Mesenchymal stem cell (in vitro differentiated cells and primary cell): Measurements from ENCODE around the gene RHCE.
"Not testable (repeated sequence)": the region's sequence is repeated elsewhere in the genome, so short reads cannot be mapped to it uniquely, and the experiment has no call there.

Experiments used
- DNase-seq: peaks from one replicate; pipeline ENCODE4 v3.0.0-alpha.2; 2013
- H2AFZ ChIP-seq: one replicate; pipeline ENCODE4 v1.6.1; 2013; ENCODE audit warnings: low read depth, mild to moderate bottlenecking, control low read depth, inconsistent platforms, low read length, moderate library complexity
- H2AK5ac ChIP-seq: 2 replicates; pipeline ENCODE4 v1.6.1; 2013; ENCODE audit warnings: low read length, moderate library complexity, mild to moderate bottlenecking, inconsistent platforms; ENCODE audit not compliant: severe bottlenecking
- H2BK120ac ChIP-seq: one replicate; pipeline ENCODE4 v1.6.1; 2013; ENCODE audit warnings: low read depth, mild to moderate bottlenecking, inconsistent platforms, low read length, moderate library complexity
- H2BK12ac ChIP-seq, 2 experiments: one replicate each; pipeline ENCODE4 v1.6.1; 2013; ENCODE audit warnings: inconsistent platforms in 2 of 2, low read length in 2 of 2, mild to moderate bottlenecking in 2 of 2, moderate library complexity in 2 of 2, control low read depth in 1 of 2
- H2BK15ac ChIP-seq: one replicate; pipeline ENCODE4 v1.6.1; 2013; ENCODE audit warnings: mild to moderate bottlenecking, low read depth, inconsistent platforms; ENCODE audit not compliant: poor library complexity, severe bottlenecking
- H2BK5ac ChIP-seq: 2 replicates; pipeline ENCODE4 v1.6.1; 2013; ENCODE audit warnings: low read depth, mild to moderate bottlenecking, low read length, control low read depth, inconsistent platforms; ENCODE audit not compliant: poor library complexity, severe bottlenecking
- H3K14ac ChIP-seq, 2 experiments: one replicate each; pipeline ENCODE4 v1.6.1; 2013; ENCODE audit warnings: inconsistent platforms in 2 of 2, low read length in 2 of 2, control low read depth in 1 of 2, mild to moderate bottlenecking in 1 of 2, moderate library complexity in 1 of 2
- H3K18ac ChIP-seq, 2 experiments: one replicate each; pipeline ENCODE4 v1.6.1; 2013; ENCODE audit warnings: inconsistent platforms in 2 of 2, low read length in 2 of 2, control low read depth in 1 of 2, low read depth in 1 of 2, mild to moderate bottlenecking in 1 of 2
- H3K23ac ChIP-seq, 2 experiments: one replicate each; pipeline ENCODE4 v1.6.1; 2013; ENCODE audit warnings: inconsistent platforms in 2 of 2, low read length in 2 of 2, mild to moderate bottlenecking in 2 of 2, moderate library complexity in 2 of 2, control low read depth in 1 of 2
- H3K27ac ChIP-seq: 2 replicates; pipeline ENCODE4 v1.5.1; 2013; ENCODE audit warnings: mild to moderate bottlenecking, moderate library complexity, low read length, control low read depth, inconsistent platforms; ENCODE audit not compliant: poor library complexity, severe bottlenecking
- H3K27me3 ChIP-seq, 2 experiments: 2 replicates each; pipeline versions ENCODE4 v1.6.1 to v1.7.0; 2013; ENCODE audit warnings: low read length in 2 of 2, mild to moderate bottlenecking in 2 of 2, moderate library complexity in 2 of 2, control low read depth in 1 of 2, inconsistent platforms in 1 of 2; ENCODE audit not compliant: control insufficient read depth in 1 of 2, insufficient read depth in 1 of 2
- H3K36me3 ChIP-seq, 2 experiments: 2 replicates each; pipeline versions ENCODE4 v1.6.1 to v1.7.0; 2013; ENCODE audit warnings: low read length in 2 of 2, control low read depth in 1 of 2, inconsistent platforms in 1 of 2, low read depth in 1 of 2, mild to moderate bottlenecking in 1 of 2; ENCODE audit not compliant: insufficient read depth in 2 of 2, control insufficient read depth in 1 of 2
- H3K4ac ChIP-seq, 2 experiments: one replicate each; pipeline ENCODE4 v1.6.1; 2013; ENCODE audit warnings: inconsistent platforms in 2 of 2, low read length in 2 of 2, mild to moderate bottlenecking in 2 of 2, moderate library complexity in 2 of 2, control low read depth in 1 of 2, low read depth in 1 of 2
- H3K4me1 ChIP-seq: 2 replicates; pipeline ENCODE4 v1.6.1; 2013; ENCODE audit warnings: low read depth, low read length, control low read depth; ENCODE audit not compliant: control insufficient read depth, insufficient read depth
- H3K4me2 ChIP-seq: 2 replicates; pipeline ENCODE4 v1.6.1; 2013; ENCODE audit warnings: low read length, mild to moderate bottlenecking, inconsistent platforms; ENCODE audit not compliant: poor library complexity, severe bottlenecking
- H3K4me3 ChIP-seq, 2 experiments: 2 replicates each; pipeline versions ENCODE4 v1.5.1 to v1.7.0; 2013; ENCODE audit warnings: low read length in 2 of 2, mild to moderate bottlenecking in 2 of 2, control low read depth in 1 of 2, low read depth in 1 of 2; ENCODE audit not compliant: insufficient read depth in 1 of 2
- H3K79me1 ChIP-seq: replicated peaks from 2 replicates; pipeline ENCODE4 v1.6.1; 2013; ENCODE audit warnings: mild to moderate bottlenecking, control low read depth, low read length, inconsistent platforms; ENCODE audit not compliant: poor library complexity, severe bottlenecking
- H3K9ac ChIP-seq: 2 replicates; pipeline ENCODE4 v1.7.0; 2013; ENCODE audit warnings: mild to moderate bottlenecking, low read length, moderate library complexity
- H3K9me3 ChIP-seq: 2 replicates; pipeline ENCODE4 v1.7.0; 2013; ENCODE audit warnings: mild to moderate bottlenecking, low read length; ENCODE audit not compliant: control insufficient read depth
- H4K8ac ChIP-seq: one replicate; pipeline ENCODE4 v1.6.1; 2013; ENCODE audit warnings: inconsistent platforms, mild to moderate bottlenecking, low read length, moderate library complexity
- H4K91ac ChIP-seq: one replicate; pipeline ENCODE4 v1.6.1; 2013; ENCODE audit warnings: mild to moderate bottlenecking, low read length, inconsistent platforms
- WGBS: methylation state at CpG from one replicate; pipeline ENCODE4 v1.1.7; 2013; ENCODE audit warnings: mixed read lengths; 5-methylcytosine and 5-hydroxymethylcytosine counted together

Gene RHCE

GRCh38 chr1:25412872-25413623 is 7.6 kb downstream of the RHCE start:
- H2BK15ac ChIP-seq, H3K9me3 ChIP-seq, H2BK120ac ChIP-seq, H2AK5ac ChIP-seq, DNase-seq, H3K4me3 ChIP-seq, H3K4me2 ChIP-seq, H3K9ac ChIP-seq, H2BK12ac ChIP-seq, H3K18ac ChIP-seq, H2AFZ ChIP-seq, H4K8ac ChIP-seq, H3K27me3 ChIP-seq, H3K14ac ChIP-seq, H3K36me3 ChIP-seq, H3K27ac ChIP-seq, H2BK5ac ChIP-seq, H3K4ac ChIP-seq, H4K91ac ChIP-seq, H3K79me1 ChIP-seq, H3K23ac ChIP-seq, H3K4me1 ChIP-seq: not testable (repeated sequence)
- 100% methylated on average over 5 of the region's 14 CpGs for WGBS

GRCh38 chr1:25409641-25410427 is 10.8 kb downstream of the RHCE start:
- not testable (repeated sequence) for H3K9me3 ChIP-seq, H4K91ac ChIP-seq, H3K18ac ChIP-seq, H2BK15ac ChIP-seq, H3K9ac ChIP-seq, H3K23ac ChIP-seq, H3K4me1 ChIP-seq, H2AFZ ChIP-seq, H3K27ac ChIP-seq, H2BK5ac ChIP-seq, H3K4me3 ChIP-seq, H3K14ac ChIP-seq, H2AK5ac ChIP-seq, H3K79me1 ChIP-seq, DNase-seq, H3K4ac ChIP-seq, H2BK120ac ChIP-seq, H3K4me2 ChIP-seq, H3K36me3 ChIP-seq, H4K8ac ChIP-seq, H3K27me3 ChIP-seq, H2BK12ac ChIP-seq
- 94% methylated on average over 5 of the region's 10 CpGs for WGBS

- not testable (repeated sequence) for H2BK15ac ChIP-seq, H2BK12ac ChIP-seq, DNase-seq, H3K14ac ChIP-seq, H3K4me2 ChIP-seq, H2AFZ ChIP-seq, H4K8ac ChIP-seq, H3K36me3 ChIP-seq, H3K18ac ChIP-seq, H3K27ac ChIP-seq, H3K4ac ChIP-seq, H2BK120ac ChIP-seq, H3K23ac ChIP-seq, H4K91ac ChIP-seq, H3K79me1 ChIP-seq, H3K27me3 ChIP-seq, H3K4me1 ChIP-seq, H2AK5ac ChIP-seq, H3K9ac ChIP-seq, H2BK5ac ChIP-seq, H3K4me3 ChIP-seq, H3K9me3 ChIP-seq
- no CpG with 5 or more reads among the region's 12 CpGs for WGBS
Observed at GRCh38 chr1:25405731-25406305, 14.8 kb downstream of the RHCE start.
